B cell (primary cell): ENCODE measurements around the gene LDLRAD3.

Source experiments
- EZH2 ChIP-seq: IDR thresholded peaks from 2 replicates; pipeline ENCODE4 v1.6.1; 2012; ENCODE audit warnings: borderline replicate concordance, low read depth, mild to moderate bottlenecking, moderate library complexity, low read length; ENCODE audit not compliant: insufficient read depth, poor library complexity, severe bottlenecking
- TF ChIP-seq, protein P1 (sequence below): fragments of 200-600 bp; IDR thresholded peaks from one replicate; pipeline ENCODE4 v1.8.0; 2022; ENCODE audit warnings: antibody characterized with exemption, mild to moderate bottlenecking

DNA sequence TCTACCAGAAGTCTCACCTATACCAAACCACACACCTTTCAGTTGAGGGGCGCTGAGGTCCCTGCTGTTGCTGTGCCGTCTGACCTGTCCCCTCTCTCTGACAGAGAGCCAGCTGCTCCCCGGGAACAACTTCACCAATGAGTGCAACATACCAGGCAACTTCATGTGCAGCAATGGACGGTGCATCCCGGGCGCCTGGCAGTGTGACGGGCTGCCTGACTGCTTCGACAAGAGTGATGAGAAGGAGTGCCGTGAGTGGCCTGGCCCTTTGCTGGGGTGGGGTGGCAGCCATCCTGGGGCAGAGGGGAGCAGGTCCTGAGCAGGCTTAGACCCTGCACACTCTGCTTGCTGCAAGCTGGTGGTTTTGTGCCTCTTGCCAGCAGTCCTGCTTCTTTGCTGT is 92.1 kb downstream of the LDLRAD3 start:
- TF ChIP-seq, protein P1, sequence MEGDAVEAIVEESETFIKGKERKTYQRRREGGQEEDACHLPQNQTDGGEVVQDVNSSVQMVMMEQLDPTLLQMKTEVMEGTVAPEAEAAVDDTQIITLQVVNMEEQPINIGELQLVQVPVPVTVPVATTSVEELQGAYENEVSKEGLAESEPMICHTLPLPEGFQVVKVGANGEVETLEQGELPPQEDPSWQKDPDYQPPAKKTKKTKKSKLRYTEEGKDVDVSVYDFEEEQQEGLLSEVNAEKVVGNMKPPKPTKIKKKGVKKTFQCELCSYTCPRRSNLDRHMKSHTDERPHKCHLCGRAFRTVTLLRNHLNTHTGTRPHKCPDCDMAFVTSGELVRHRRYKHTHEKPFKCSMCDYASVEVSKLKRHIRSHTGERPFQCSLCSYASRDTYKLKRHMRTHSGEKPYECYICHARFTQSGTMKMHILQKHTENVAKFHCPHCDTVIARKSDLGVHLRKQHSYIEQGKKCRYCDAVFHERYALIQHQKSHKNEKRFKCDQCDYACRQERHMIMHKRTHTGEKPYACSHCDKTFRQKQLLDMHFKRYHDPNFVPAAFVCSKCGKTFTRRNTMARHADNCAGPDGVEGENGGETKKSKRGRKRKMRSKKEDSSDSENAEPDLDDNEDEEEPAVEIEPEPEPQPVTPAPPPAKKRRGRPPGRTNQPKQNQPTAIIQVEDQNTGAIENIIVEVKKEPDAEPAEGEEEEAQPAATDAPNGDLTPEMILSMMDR, result no peak
- no peak for TF ChIP-seq EZH2
